Stimulated activated CD4-positive, alpha-beta T cell treated with anti-CD3 and anti-CD28 coated beads, TNF-alpha, amount 100 ng/mL, for 4 hours (primary cell): Measurements from ENCODE around the gene ARL16.
A peak's percentile ranks its signal among the peaks of the same experiment; 100 is the strongest.

Source experiments
- DNase-seq, 3 experiments: peaks; one replicate each; pipeline ENCODE4 v3.0.0-alpha.2; 2020; ENCODE audit warnings: low read depth in 3 of 3

ARL16 gene

DNA sequence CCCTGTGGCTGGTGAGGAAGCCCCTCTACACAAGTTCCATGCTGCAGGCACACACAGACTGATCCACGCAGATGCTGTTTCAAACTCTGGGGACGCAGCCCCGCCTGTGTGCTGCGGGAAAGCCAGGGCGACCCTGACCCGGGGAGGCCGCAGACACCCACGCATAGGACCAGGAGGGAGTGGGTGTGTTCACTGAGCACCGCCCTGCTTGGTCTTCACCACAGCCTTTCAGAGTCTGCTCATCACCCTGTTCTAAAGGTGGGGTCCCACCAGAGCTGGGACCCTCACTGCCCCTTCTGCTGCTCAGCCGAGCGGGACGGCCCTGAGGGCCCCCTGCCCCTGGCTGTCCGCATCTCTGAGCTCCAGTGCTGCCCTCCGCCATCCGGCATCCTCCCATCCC lies 39.1 kb downstream of the ARL16 start:
- DNase-seq: no peak

DNA sequence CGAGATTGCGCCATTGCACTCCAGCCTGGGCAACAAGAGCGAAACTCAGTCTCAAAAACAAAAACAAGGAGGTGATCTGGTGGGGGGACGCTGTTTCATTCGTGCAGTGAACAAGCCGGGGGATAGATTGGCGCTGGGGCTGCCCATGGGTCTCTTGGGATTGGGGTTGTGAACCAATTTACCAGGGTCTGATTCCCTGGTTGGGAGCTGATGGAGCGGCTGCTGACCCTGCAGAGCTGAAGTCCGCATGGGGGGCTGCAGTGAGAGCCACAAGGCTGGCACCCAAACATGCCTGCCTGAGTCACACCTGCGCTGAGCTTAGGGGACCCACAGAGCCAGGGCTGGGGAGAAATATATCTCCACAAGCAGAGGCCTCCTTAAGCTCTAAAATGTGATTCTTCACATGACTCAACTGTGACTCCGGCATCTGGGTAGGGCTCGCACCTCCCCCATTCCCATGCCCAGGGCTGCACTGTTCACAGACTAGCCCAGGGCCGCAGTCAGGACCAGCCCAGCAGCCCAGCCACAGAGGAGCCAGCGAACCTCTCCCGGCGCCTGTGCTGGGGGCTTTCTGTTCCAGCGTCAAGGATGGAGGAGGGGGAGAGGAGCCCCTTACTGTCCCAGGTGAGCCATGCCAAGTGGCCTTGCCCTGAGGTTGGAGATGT lies 41.6 kb downstream of the ARL16 start:
- DNase-seq: no peak

GRCh38 chr17:81640011-81640410 lies 43.6 kb downstream of the ARL16 start:
- DNase-seq: no peak

GRCh38 chr17:81638683-81639082 lies 44.9 kb downstream of the ARL16 start:
- DNase-seq: no peak

GRCh38 chr17:81636505-81637288 lies 46.9 kb downstream of the ARL16 start, which contains the start of the genes NPLOC4 and TSPAN10:
Gene NPLOC4, minus strand, starts transcription at chr17:81637112. Its CDS starts 182 bp downstream, at chr17:81636930.
Gene TSPAN10, plus strand, starts transcription at chr17:81637196. Its CDS starts 5,217 bp downstream, at chr17:81642413.
- DNase-seq: peak; percentile 74 to 89 (median 76)

GRCh38 chr17:81635973-81636504 lies 47.6 kb downstream of the ARL16 start:
- no peak for DNase-seq

GRCh38 chr17:81635431-81635830 lies 48.2 kb downstream of the ARL16 start:
- DNase-seq: no peak

DNA sequence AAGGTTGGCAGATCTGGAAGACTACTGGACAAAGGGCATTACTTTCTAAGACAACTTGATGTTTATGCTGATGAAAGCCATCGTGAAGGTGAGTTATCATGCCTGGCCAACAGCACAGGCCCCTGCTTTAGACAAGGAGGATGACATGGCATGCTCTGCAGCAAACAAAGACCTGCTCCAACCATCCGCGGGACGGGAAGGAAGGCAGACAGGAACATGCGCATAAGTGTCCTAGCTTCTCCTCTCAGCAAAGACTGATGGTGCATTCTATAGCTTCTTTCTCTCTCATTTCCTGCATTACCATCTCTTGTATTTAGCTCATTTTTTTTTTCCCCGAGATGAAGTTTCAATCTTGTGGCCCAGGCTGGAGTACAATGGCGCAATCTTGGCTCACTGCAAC lies 52.1 kb downstream of the ARL16 start:
- no peak for DNase-seq
